Measurements from ENCODE around the gene ANKEF1. TPM values are rescaled to one million over a fixed set of nuclear protein-coding genes. Genes with fewer than 3 reads are reported as not detected.

ANKEF1 gene
- total RNA-seq, 2 experiments from 2014 or later: 1.1 to 6.4 TPM

DNA sequence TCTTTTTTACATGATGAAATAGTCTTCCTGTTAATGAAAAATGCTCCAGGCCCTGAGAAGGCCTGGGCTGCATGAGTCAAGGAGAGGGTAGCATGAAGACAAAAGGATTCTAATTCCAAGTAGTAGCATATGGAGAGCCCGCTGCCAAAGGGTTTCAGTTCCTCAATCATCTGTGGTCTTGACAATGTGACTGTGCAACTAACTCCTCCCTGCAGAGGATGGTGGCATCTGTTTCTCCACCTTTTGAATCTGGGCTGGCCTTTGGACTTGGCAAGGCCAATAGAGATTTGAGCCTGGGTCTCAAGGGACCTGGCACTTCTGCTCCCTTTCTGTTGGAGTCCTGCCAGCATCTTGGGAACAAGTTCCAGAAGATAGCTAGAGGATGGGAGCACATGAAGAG lies 35.1 kb upstream of the ANKEF1 start:
- TF ChIP-seq, protein P1, sequence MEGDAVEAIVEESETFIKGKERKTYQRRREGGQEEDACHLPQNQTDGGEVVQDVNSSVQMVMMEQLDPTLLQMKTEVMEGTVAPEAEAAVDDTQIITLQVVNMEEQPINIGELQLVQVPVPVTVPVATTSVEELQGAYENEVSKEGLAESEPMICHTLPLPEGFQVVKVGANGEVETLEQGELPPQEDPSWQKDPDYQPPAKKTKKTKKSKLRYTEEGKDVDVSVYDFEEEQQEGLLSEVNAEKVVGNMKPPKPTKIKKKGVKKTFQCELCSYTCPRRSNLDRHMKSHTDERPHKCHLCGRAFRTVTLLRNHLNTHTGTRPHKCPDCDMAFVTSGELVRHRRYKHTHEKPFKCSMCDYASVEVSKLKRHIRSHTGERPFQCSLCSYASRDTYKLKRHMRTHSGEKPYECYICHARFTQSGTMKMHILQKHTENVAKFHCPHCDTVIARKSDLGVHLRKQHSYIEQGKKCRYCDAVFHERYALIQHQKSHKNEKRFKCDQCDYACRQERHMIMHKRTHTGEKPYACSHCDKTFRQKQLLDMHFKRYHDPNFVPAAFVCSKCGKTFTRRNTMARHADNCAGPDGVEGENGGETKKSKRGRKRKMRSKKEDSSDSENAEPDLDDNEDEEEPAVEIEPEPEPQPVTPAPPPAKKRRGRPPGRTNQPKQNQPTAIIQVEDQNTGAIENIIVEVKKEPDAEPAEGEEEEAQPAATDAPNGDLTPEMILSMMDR (conservative IDR thresholded peaks at IDR 0.05; ENCODE audit: low read length): no peak
- no peak for TF ChIP-seq EZH2phosphoT487 (IDR thresholded peaks at IDR 0.05; ENCODE audit: borderline replicate concordance, low read depth, low read length)
- intact Hi-C loops (cut with micrococcal nuclease; ENCODE audit: unreplicated experiment): no loop called here
- ChIA-PET CTCF (ENCODE audit: unreplicated experiment) (no interaction called here), POLR2A (no interaction called here)
- H3K4me3 ChIP-seq (ENCODE audit: low read depth, low read length, poor library complexity, severe bottlenecking): no peak overlapping the region
- peak; percentile 9 for DNase-seq (ENCODE audit: low spot score)
- H3K4me1 ChIP-seq (ENCODE audit: insufficient read depth, low read length, poor library complexity, severe bottlenecking): no peaks in the 10 kb centered on the region
- H3K9me3 ChIP-seq (ENCODE audit: low read length): no peaks in the 10 kb centered on the region
- no peaks in the 10 kb centered on the region for H3K36me3 ChIP-seq (ENCODE audit: insufficient read depth, low read length)
- no peaks in the 10 kb centered on the region for H3K9me2 ChIP-seq (ENCODE audit: insufficient read depth, low read length)
- no TSS peak for BruUV-seq (replicated peaks)
- H3K79me2 ChIP-seq (ENCODE audit: insufficient read depth, low read depth, low read length): no peaks in the 10 kb centered on the region
- H3K4me2 ChIP-seq (ENCODE audit: low read length): no peak overlapping the region
- H4K20me1 ChIP-seq (ENCODE audit: insufficient read depth, low read length): no peaks in the 10 kb centered on the region
- no peak overlapping the region for H3K27ac ChIP-seq (ENCODE audit: low read depth, low read length, poor library complexity, severe bottlenecking)
- H2AFZ ChIP-seq (ENCODE audit: low read length): no peak overlapping the region

DNA sequence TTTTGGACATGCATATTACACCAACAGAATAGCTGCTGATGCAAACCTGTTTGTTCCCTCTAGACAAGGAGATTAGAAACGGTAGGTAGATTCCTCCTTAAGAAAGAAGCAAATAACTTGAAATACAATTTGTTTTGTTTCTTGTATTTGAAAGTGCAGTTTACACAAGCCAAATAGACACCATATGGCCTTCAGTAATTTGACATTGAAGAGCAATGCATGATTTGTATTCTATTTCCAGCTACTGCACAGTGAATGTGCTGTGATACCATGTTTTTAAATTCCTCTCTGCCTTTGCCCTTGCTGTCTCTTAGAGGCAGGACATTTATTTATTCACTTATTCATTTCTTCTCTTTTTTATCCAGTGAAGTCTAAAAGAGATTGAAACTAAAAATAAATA lies 31.9 kb upstream of the ANKEF1 start:
- DNase-seq (ENCODE audit: low spot score): no peak
- POLR2A ChIA-PET: no interaction called here
- no peaks in the 10 kb centered on the region; the same call in 1 of the 2 replicates for H4K20me1 ChIP-seq (ENCODE audit: insufficient read depth, low read length)
- CTCF ChIA-PET (ENCODE audit: unreplicated experiment): no interaction called here
- intact Hi-C loops (cut with micrococcal nuclease; ENCODE audit: unreplicated experiment): no loop called here
- H3K4me3 ChIP-seq (ENCODE audit: low read depth, low read length, poor library complexity, severe bottlenecking): no peak overlapping the region
- no TSS peak for BruUV-seq (replicated peaks)
- H2AFZ ChIP-seq (ENCODE audit: low read length): no peak overlapping the region
- H3K9me3 ChIP-seq (ENCODE audit: low read length): no peaks in the 10 kb centered on the region
- TF ChIP-seq, protein P1 (conservative IDR thresholded peaks at IDR 0.05; ENCODE audit: low read length): no peak
- TF ChIP-seq EZH2phosphoT487 (IDR thresholded peaks at IDR 0.05; ENCODE audit: borderline replicate concordance, low read depth, low read length): no peak
- no peaks in the 10 kb centered on the region for H3K4me1 ChIP-seq (ENCODE audit: insufficient read depth, low read length, poor library complexity, severe bottlenecking)
- no peaks in the 10 kb centered on the region for H3K79me2 ChIP-seq (ENCODE audit: insufficient read depth, low read depth, low read length)
- no peak overlapping the region for H3K4me2 ChIP-seq (ENCODE audit: low read length)
- H3K36me3 ChIP-seq (ENCODE audit: insufficient read depth, low read length): no peaks in the 10 kb centered on the region
- no peak overlapping the region for H3K27ac ChIP-seq (ENCODE audit: low read depth, low read length, poor library complexity, severe bottlenecking)
- H3K9me2 ChIP-seq (ENCODE audit: insufficient read depth, low read length): no peaks in the 10 kb centered on the region

DNA sequence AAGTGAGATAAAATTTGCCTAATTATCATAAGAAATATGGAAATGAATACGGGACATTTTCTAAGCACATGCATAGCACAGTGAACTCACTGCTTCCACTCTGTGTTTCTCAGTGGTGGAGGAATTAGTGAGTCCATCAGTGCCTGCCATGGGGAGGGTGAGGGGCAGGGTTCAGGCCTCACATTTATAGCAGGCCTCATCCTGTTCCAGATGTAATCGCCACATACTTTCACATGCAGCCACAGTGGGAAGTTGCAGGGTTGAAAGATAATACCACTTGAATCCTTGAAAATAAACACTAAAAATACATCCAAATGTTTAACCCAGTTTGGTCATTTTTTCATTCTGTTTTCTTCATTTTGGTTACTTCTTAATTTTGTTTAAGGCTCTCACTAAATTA lies 29.9 kb upstream of the ANKEF1 start:
- no peak overlapping the region for H2AFZ ChIP-seq (ENCODE audit: low read length)
- intact Hi-C loops (cut with micrococcal nuclease; ENCODE audit: unreplicated experiment): no loop called here
- no peaks in the 10 kb centered on the region for H3K36me3 ChIP-seq (ENCODE audit: insufficient read depth, low read length)
- H3K4me1 ChIP-seq (ENCODE audit: insufficient read depth, low read length, poor library complexity, severe bottlenecking): no peaks in the 10 kb centered on the region
- no TSS peak for BruUV-seq (replicated peaks)
- TF ChIP-seq EZH2phosphoT487 (IDR thresholded peaks at IDR 0.05; ENCODE audit: borderline replicate concordance, low read depth, low read length): no peak
- TF ChIP-seq, protein P1 (conservative IDR thresholded peaks at IDR 0.05; ENCODE audit: low read length): no peak
- no peak overlapping the region for H3K27ac ChIP-seq (ENCODE audit: low read depth, low read length, poor library complexity, severe bottlenecking)
- no peaks in the 10 kb centered on the region; the same call in 1 of the 2 replicates for H4K20me1 ChIP-seq (ENCODE audit: insufficient read depth, low read length)
- ChIA-PET CTCF (ENCODE audit: unreplicated experiment) (no interaction called here), POLR2A (interaction anchor here (1.0 to 1.2 kb wide), 2 partner anchors 27 to 1467 kb away, joined by 4 read pairs; no protein-coding TSS in a partner anchor)
- no peaks in the 10 kb centered on the region for H3K9me3 ChIP-seq (ENCODE audit: low read length)
- DNase-seq (ENCODE audit: low spot score): no peak
- no peak overlapping the region for H3K4me3 ChIP-seq (ENCODE audit: low read depth, low read length, poor library complexity, severe bottlenecking)
- no peak overlapping the region for H3K4me2 ChIP-seq (ENCODE audit: low read length)
- no peaks in the 10 kb centered on the region for H3K79me2 ChIP-seq (ENCODE audit: insufficient read depth, low read depth, low read length)
- no peaks in the 10 kb centered on the region for H3K9me2 ChIP-seq (ENCODE audit: insufficient read depth, low read length)
